ENCODE measurements around the gene KRT15. TPM values are rescaled to one million over a fixed set of nuclear protein-coding genes. Genes with fewer than 3 reads are reported as not detected.

The KRT15 gene
- total and polyA plus RNA-seq, 4 donors, result 0.14 TPM; not detected in 3

- no peaks in the 10 kb centered on the region for H3K36me3 ChIP-seq (ENCODE audit: control insufficient read depth in 4 of 4, insufficient read depth in 3 of 4, low read depth in 1 of 4, low read length in 3 of 4)
- peaks cover 0 to 9% (median 4%) of the 10 kb centered on the region in 4 donors for H3K4me1 ChIP-seq (ENCODE audit: control insufficient read depth in 4 of 4, insufficient read depth in 4 of 4, low read length in 3 of 4)
- no peak overlapping the region for H3K9ac ChIP-seq (ENCODE audit: low read depth in 1 of 2, low read length in 2 of 2)
- peaks cover 0 to 3% (median 1%) of the 10 kb centered on the region in 4 donors for H3K27me3 ChIP-seq (ENCODE audit: control insufficient read depth in 4 of 4, insufficient read depth in 4 of 4, low read length in 3 of 4)
- TF ChIP-seq ATF3 (IDR thresholded peaks at IDR 0.05) (no peak), EGR1 (IDR thresholded peaks at IDR 0.05; ENCODE audit: low read depth in 2 of 2) (no peak), FOXA2 (IDR thresholded peaks at IDR 0.05) (no peak), RXRA (IDR thresholded peaks at IDR 0.05) (no peak), HNF4A (conservative IDR thresholded peaks at IDR 0.05) (no peak), FOXA1 (IDR thresholded peaks at IDR 0.05) (no peak), ZBTB33 (IDR thresholded peaks at IDR 0.05) (no peak), GABPA (IDR thresholded peaks at IDR 0.05 in 1 of 2, conservative IDR thresholded peaks at IDR 0.05 in 1 of 2) (no peak), HNF4G (IDR thresholded peaks at IDR 0.05) (no peak), YY1 (IDR thresholded peaks at IDR 0.05) (no peak), SP1 (IDR thresholded peaks at IDR 0.05) (no peak), REST (IDR thresholded peaks at IDR 0.05) (no peak)
- DNase-seq (ENCODE audit: low spot score), result no peak
- 61% methylated on average over 4 of the region's 4 CpGs for WGBS
- H3K27ac ChIP-seq (ENCODE audit: low read depth in 1 of 2, low read length in 2 of 2), result no peak overlapping the region
- H3K4me3 ChIP-seq (ENCODE audit: low read depth in 1 of 3, low read length in 3 of 3), result no peak overlapping the region
- H3K9me3 ChIP-seq (ENCODE audit: control insufficient read depth in 4 of 4, low read length in 3 of 4), result no peaks in the 10 kb centered on the region
These were observed 4.5 kb upstream of the KRT15 start for GRCh38 chr17:41523225-41523593.

- H3K9ac ChIP-seq (ENCODE audit: low read depth in 1 of 2, low read length in 2 of 2), result no peak overlapping the region
- DNase-seq (ENCODE audit: low spot score), result no peak
These were observed 3.9 kb upstream of the KRT15 start for GRCh38 chr17:41522301-41523224.

More at GRCh38 chr17:41522301-41523224, 3.9 kb upstream of the KRT15 start:
- no peak overlapping the region for H3K27ac ChIP-seq (ENCODE audit: low read depth in 1 of 2, low read length in 2 of 2)
- no peaks in the 10 kb centered on the region for H3K36me3 ChIP-seq (ENCODE audit: control insufficient read depth in 4 of 4, insufficient read depth in 3 of 4, low read depth in 1 of 4, low read length in 3 of 4)
- H3K4me3 ChIP-seq (ENCODE audit: low read depth in 1 of 3, low read length in 3 of 3), result no peak overlapping the region
- H3K27me3 ChIP-seq (ENCODE audit: control insufficient read depth in 4 of 4, insufficient read depth in 4 of 4, low read length in 3 of 4), result no peaks in the 10 kb centered on the region
- H3K4me1 ChIP-seq (ENCODE audit: control insufficient read depth in 4 of 4, insufficient read depth in 4 of 4, low read length in 3 of 4), result peaks cover 0 to 3% (median 0%) of the 10 kb centered on the region in 4 donors
- TF ChIP-seq EGR1 (IDR thresholded peaks at IDR 0.05; ENCODE audit: low read depth in 2 of 2) (no peak), JUND (IDR thresholded peaks at IDR 0.05) (no peak), HNF4A (conservative IDR thresholded peaks at IDR 0.05) (no peak), NR2F2 (IDR thresholded peaks at IDR 0.05) (no peak), TAF1 (conservative IDR thresholded peaks at IDR 0.05) (no peak), YY1 (IDR thresholded peaks at IDR 0.05) (no peak), RAD21 (IDR thresholded peaks at IDR 0.05) (no peak), CTCF (IDR thresholded peaks at IDR 0.05; ENCODE audit: low read depth, low read length, missing input control) (no peak), ZBTB33 (IDR thresholded peaks at IDR 0.05) (no peak)
- no peaks in the 10 kb centered on the region for H3K9me3 ChIP-seq (ENCODE audit: control insufficient read depth in 4 of 4, low read length in 3 of 4)
- WGBS, result 85% methylated on average over 12 of the region's 12 CpGs
